MM.1S (cell line): ENCODE measurements around the gene FABP7.
"Not testable (repeated sequence)": the region's sequence is repeated elsewhere in the genome, so short reads cannot be mapped to it uniquely, and the experiment has no call there.

ENCODE experiments used
- CTCF ChIP-seq: fragments of 300-600 bp; sonication (generic); IDR thresholded peaks from 2 replicates; pipeline ENCODE4 v1.5.1; 2016; ENCODE audit warnings: antibody characterized with exemption, low read length, mixed read lengths
- EZH2 ChIP-seq: fragments of 300-600 bp; sonication (generic); optimal IDR thresholded peaks from 2 replicates; pipeline ENCODE3; 2017; ENCODE audit warnings: low read depth, mild to moderate bottlenecking, antibody characterized with exemption, low read length, mixed read lengths

GRCh38 chr6:122744856-122745255, 34.7 kb upstream of the FABP7 start:
- TF ChIP-seq CTCF, EZH2: not testable (repeated sequence)
